GM21390 (cell line): ENCODE data around the gene RAPGEF4.
"Not testable (repeated sequence)": the region's sequence is repeated elsewhere in the genome, so short reads cannot be mapped to it uniquely, and the experiment has no call there.

Experiments
- ATAC-seq: cut with Tn5 transposase; IDR thresholded peaks from one replicate; pipeline ENCODE4 v1.9.1; 2021; ENCODE audit not compliant: unreplicated experiment

The RAPGEF4 gene

GRCh38 chr2:172725746-172726145 lies 9.9 kb upstream of the RAPGEF4 start:
- ATAC-seq, result no peak

- no peak for ATAC-seq
Observed at GRCh38 chr2:172726172-172726735, 9.4 kb upstream of the RAPGEF4 start.

- no peak for ATAC-seq
Observed at GRCh38 chr2:172730411-172730810, 5.2 kb upstream of the RAPGEF4 start.

- ATAC-seq, result no peak
Observed at GRCh38 chr2:172734711-172735581, 699 bp upstream of the RAPGEF4 start.

DNA sequence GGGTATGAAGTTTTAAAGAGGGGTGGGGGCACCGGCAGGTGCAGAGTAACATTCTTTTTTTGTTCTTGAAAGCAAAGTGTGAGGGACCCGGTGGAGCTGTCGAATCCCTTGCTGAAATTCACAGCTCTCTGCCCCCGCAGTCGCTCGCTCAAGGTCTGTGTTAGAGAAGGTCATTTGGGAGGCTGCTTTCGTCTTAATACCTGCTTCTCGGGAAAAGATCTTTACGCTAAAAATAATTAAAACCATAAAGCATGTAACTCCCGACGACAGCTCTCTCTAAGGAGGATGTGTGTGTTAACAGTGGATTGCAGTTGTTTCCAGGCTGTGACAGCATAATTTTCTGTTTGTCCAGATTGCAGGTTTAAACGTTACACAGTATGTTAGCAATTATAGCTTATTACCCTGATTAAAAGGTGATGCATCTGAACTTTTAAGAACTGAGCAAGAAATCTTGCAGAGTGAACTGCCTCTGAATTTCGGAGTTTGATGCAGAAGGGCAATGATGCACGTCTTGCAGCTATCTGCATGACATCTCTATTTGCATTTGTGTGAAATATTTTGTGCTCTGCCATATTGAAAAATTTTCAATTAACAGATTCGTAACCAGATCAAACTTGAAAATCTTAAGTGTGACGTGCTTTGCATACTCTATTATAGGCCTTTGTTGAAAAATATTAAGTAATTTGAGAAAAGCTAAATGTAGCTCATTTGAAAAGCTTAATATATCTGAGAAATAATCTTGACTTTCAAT lies 954 bp downstream of the RAPGEF4 start:
- ATAC-seq, result no peak

DNA sequence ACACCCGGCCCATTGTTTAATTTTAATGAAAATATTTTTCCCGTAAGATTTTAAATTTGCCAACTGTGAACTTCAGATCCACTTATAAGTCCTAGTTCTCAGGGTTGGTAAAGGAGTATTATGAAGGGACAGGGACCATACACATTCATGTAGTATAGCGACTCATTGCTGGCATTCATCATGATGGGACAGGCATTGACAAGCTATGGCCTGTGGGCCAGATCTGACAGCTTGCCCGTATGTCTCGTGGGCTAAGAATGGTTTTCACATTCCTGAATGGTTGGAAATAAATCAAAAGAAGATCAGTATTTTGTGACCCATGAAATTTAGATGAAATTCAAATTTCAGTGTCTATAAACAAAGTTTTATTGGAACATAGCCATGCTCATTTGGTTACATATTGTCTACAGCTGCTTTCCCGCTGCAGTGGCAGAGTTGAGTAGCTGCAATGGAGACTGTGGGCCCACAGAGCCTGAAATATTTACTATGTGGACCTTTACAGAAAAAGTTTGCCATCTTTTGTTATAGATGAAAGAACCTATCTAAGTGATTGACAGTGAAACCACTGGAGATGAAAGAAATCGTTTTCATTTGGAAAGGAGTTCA lies 4.1 kb downstream of the RAPGEF4 start:
- no peak for ATAC-seq

DNA sequence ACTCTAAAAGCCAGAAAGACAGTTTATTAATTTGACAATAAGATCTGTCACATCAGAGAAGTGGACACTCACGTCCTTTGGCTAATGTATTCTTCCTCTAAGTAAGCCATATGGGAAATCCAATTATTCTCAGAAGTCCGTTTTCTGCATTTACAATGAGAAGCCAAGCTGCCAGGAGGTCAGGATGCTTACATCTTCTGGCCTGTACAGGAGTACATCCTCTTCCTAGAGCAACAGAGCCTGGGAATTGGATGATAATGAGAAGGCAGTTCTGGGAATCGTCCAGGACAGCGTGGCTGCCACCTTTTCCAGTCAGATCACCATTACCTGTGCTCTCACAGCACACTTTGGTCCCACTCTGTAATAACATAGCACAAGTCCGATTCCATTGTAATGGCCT lies 5.2 kb downstream of the RAPGEF4 start:
- ATAC-seq, result no peak

GRCh38 chr2:172742931-172743540 lies 7.4 kb downstream of the RAPGEF4 start:
- no peak for ATAC-seq

DNA sequence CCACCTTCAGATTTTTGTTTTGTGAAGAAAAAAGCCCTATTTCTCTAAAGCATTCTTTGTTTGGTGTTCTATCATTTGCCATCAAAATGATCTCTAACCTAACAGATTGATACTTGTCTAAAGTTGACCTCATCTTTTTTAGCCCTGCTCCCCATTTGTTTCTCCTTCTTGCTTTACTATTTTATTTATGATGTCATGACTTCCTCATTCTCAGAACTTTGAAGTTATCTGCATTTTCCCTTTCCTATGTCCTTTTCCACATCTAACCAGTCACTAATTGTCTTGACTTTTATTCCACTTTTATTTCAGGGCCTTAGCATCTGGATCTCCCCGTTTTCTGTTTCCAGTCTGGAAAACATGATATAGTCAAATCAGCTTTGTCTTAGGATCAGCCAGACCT lies 8.3 kb downstream of the RAPGEF4 start:
- ATAC-seq, result no peak

DNA sequence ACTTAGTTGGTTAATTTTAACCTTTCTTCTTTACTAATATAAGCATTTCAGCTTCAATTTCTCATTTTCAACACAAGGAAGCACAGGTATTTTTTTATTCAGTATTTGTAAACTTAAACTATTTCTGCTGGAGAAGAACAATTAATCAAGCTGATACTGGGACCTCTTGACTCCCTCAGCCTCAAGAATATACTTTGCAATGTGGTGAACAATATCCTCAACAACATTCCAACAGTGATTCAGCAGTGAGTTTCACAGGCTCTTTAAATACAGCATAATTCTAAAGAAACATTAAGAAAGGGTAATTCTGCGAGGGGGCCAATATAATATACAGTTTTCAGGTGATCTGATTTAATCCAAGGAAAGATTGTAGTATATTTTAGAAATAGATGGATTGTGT lies 10.0 kb downstream of the RAPGEF4 start:
- ATAC-seq, result no peak

- ATAC-seq, result not testable (repeated sequence)
Observed at GRCh38 chr2:172748543-172748942, 12.9 kb downstream of the RAPGEF4 start.

- ATAC-seq, result no peak
Observed at GRCh38 chr2:172749388-172749787, 13.7 kb downstream of the RAPGEF4 start.

GRCh38 chr2:172751564-172751963 lies 15.9 kb downstream of the RAPGEF4 start:
- ATAC-seq, result no peak

DNA sequence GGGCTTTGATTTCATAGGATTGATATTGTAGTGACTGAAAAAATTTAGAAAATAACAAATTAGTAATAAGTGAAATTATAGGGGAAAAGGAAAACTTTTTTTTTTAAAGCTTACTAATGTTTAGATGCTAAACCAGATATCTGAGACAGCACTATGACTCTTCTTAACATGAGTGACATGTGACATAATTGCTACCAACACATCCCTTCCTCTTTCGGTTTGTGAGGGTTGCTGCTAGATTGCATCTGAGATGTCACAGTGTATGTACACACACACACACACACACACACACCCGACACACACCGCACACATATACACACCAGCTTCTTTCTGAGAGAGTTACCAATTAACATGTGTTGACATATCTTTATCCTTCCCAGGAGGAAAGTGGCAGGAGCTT lies 18.0 kb downstream of the RAPGEF4 start:
- no peak for ATAC-seq

- no peak for ATAC-seq
Observed at GRCh38 chr2:172759441-172759840, 23.8 kb downstream of the RAPGEF4 start.

DNA sequence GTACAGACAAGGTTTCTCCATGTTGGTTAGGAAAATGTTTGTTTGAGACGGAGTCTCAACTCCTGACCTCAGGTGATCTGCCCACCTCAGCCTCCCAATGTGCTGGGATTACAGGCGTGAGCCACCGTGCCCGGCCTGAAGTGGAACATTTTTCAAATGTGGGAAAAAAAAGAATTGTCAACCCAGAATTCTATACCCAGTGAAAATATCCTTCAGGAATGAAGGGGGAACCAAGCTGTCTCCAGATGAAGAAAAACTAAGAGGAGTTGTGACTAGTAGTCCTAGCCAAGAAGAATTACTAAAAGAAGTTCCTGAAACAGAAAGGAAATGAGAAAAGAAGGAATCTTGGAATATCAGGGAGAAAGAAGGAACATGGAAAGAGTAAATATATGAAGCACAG lies 25.7 kb downstream of the RAPGEF4 start:
- ATAC-seq, result no peak

GRCh38 chr2:172762574-172762973 lies 26.9 kb downstream of the RAPGEF4 start:
- ATAC-seq, result no peak

DNA sequence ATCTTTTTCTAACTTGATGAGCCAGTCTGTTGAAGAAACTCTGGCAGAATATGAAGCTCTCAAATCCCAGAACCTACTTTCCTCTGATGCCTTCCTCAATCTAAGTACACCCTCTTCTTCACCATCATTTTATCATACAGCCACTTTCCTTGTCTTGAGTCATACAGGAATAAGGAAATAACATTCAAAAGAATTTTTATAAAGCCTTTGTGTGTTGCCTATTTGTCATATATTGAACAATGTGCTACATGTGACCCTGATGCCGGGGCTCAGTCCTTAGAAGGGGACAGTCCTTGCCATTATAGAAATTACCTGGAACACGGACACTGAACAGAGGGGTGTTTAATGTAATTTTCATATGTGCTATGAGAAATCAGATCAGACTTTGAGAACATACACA lies 27.4 kb downstream of the RAPGEF4 start:
- ATAC-seq, result no peak

- ATAC-seq, result no peak
Observed at GRCh38 chr2:172765662-172766061, 30.0 kb downstream of the RAPGEF4 start.

- ATAC-seq, result no peak
Observed at GRCh38 chr2:172768401-172768800, 32.8 kb downstream of the RAPGEF4 start.

GRCh38 chr2:172769879-172770278 lies 34.2 kb downstream of the RAPGEF4 start:
- ATAC-seq, result no peak
